HL-60 (cell line): ENCODE measurements around the gene MPRIP.
"Not testable (repeated sequence)": the region's sequence is repeated elsewhere in the genome, so short reads cannot be mapped to it uniquely, and the experiment has no call there.

Source experiments
- DNase-seq, 2 experiments: peaks; one replicate each; pipeline ENCODE4 v3.0.0-alpha.2; 2010 to 2020; ENCODE audit warnings: low read depth in 1 of 2, low spot score in 1 of 2
- H3K27ac ChIP-seq: fragments of 250-450 bp; sonication (Bioruptor Pico); replicated peaks from 2 replicates; pipeline ENCODE4 v1.5.1; 2020; ENCODE audit warnings: mild to moderate bottlenecking, moderate library complexity
- H3K27me3 ChIP-seq: fragments of 250-450 bp; sonication (Bioruptor Pico); 2 replicates; pipeline ENCODE4 v1.5.1; 2021; ENCODE audit warnings: mild to moderate bottlenecking, moderate library complexity; ENCODE audit not compliant: insufficient read depth, poor library complexity, severe bottlenecking
- H3K4me3 ChIP-seq: replicated peaks from 2 replicates; pipeline ENCODE4 v1.5.1; 2011; ENCODE audit warnings: mild to moderate bottlenecking, control low read depth, low read length; ENCODE audit not compliant: insufficient read depth
- GABPA ChIP-seq: IDR thresholded peaks from 2 replicates; pipeline ENCODE4 v1.6.1; 2012; ENCODE audit warnings: low read depth
- POLR2AphosphoS5 ChIP-seq: IDR thresholded peaks from 2 replicates; pipeline ENCODE4 v1.6.1; 2012; ENCODE audit warnings: low read depth
- SPI1 ChIP-seq: IDR thresholded peaks from 2 replicates; pipeline ENCODE4 v1.6.1; 2012; ENCODE audit warnings: low read depth, mild to moderate bottlenecking, borderline replicate concordance
- long read RNA-seq: library from polyadenylated mRNA; unstranded; transcript quantifications from one replicate; pipeline ENCODE4 v2.0.0, GENCODE V29; 2020
- TF ChIP-seq, protein P1 (sequence below): IDR thresholded peaks from one replicate; pipeline ENCODE4 v1.5.1; 2011; ENCODE audit warnings: low read length, control low read depth, inconsistent platforms; ENCODE audit not compliant: insufficient read depth
- TF ChIP-seq, protein P2 (sequence below): IDR thresholded peaks from 2 replicates; pipeline ENCODE4 v1.6.1; 2012; ENCODE audit warnings: low read depth; ENCODE audit not compliant: insufficient replicate concordance

The MPRIP gene, protein sequence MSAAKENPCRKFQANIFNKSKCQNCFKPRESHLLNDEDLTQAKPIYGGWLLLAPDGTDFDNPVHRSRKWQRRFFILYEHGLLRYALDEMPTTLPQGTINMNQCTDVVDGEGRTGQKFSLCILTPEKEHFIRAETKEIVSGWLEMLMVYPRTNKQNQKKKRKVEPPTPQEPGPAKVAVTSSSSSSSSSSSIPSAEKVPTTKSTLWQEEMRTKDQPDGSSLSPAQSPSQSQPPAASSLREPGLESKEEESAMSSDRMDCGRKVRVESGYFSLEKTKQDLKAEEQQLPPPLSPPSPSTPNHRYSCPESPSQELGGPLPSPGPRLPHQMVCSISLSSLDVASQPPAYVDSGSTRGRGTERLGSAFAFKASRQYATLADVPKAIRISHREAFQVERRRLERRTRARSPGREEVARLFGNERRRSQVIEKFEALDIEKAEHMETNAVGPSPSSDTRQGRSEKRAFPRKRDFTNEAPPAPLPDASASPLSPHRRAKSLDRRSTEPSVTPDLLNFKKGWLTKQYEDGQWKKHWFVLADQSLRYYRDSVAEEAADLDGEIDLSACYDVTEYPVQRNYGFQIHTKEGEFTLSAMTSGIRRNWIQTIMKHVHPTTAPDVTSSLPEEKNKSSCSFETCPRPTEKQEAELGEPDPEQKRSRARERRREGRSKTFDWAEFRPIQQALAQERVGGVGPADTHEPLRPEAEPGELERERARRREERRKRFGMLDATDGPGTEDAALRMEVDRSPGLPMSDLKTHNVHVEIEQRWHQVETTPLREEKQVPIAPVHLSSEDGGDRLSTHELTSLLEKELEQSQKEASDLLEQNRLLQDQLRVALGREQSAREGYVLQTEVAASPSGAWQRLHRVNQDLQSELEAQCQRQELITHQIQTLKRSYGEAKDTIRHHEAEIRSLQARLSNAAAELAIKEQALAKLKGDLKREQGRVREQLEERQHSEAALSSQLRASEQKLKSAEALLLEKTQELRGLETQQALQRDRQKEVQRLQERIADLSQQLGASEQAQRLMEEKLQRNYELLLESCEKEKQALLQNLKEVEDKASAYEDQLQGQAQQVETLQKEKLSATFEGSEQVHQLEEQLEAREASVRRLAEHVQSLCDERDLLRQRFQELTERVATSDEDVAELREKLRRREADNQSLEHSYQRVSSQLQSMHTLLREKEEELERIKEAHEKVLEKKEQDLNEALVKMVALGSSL (N-terminal part only)
- long read RNA-seq, partial matches to known transcripts, result 12 of 30 reads
- long read RNA-seq, other reads (novel, unspliced or antisense), result 18 of 30 reads

DNA sequence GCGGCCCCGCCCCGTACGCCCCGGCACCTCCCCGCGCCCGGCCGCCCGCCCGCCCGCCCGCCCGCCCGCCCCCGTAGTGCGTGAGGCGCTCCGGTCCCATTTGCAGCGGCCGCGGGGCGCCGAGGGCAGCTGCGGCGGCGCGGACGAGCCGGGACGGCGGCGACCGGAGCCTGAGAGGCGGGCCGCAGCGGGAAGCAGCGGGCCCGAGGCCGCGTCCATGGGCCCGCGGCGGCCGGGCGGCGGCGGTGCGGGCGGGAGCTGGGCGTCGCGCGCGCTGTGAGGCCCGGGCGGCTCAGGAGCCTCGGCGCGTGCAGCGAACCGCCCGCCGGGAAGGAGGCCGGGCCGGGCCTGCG is at the start of gene MPRIP:
Gene MPRIP, plus strand, starts transcription at position 74 of the 353 bp plus-strand sequence. CDS start 392 bp downstream, outside the sequence.
- peak within 1 kb of the TSS; percentile 58 for H3K4me3 ChIP-seq
- H3K27me3 ChIP-seq, result no peaks in the 10 kb centered on the region
- no peak for DNase-seq
- no peak for TF ChIP-seq SPI1
- TF ChIP-seq, protein P1, sequence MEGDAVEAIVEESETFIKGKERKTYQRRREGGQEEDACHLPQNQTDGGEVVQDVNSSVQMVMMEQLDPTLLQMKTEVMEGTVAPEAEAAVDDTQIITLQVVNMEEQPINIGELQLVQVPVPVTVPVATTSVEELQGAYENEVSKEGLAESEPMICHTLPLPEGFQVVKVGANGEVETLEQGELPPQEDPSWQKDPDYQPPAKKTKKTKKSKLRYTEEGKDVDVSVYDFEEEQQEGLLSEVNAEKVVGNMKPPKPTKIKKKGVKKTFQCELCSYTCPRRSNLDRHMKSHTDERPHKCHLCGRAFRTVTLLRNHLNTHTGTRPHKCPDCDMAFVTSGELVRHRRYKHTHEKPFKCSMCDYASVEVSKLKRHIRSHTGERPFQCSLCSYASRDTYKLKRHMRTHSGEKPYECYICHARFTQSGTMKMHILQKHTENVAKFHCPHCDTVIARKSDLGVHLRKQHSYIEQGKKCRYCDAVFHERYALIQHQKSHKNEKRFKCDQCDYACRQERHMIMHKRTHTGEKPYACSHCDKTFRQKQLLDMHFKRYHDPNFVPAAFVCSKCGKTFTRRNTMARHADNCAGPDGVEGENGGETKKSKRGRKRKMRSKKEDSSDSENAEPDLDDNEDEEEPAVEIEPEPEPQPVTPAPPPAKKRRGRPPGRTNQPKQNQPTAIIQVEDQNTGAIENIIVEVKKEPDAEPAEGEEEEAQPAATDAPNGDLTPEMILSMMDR, result no peak
- TF ChIP-seq POLR2AphosphoS5, result no peak
- TF ChIP-seq, protein P2, sequence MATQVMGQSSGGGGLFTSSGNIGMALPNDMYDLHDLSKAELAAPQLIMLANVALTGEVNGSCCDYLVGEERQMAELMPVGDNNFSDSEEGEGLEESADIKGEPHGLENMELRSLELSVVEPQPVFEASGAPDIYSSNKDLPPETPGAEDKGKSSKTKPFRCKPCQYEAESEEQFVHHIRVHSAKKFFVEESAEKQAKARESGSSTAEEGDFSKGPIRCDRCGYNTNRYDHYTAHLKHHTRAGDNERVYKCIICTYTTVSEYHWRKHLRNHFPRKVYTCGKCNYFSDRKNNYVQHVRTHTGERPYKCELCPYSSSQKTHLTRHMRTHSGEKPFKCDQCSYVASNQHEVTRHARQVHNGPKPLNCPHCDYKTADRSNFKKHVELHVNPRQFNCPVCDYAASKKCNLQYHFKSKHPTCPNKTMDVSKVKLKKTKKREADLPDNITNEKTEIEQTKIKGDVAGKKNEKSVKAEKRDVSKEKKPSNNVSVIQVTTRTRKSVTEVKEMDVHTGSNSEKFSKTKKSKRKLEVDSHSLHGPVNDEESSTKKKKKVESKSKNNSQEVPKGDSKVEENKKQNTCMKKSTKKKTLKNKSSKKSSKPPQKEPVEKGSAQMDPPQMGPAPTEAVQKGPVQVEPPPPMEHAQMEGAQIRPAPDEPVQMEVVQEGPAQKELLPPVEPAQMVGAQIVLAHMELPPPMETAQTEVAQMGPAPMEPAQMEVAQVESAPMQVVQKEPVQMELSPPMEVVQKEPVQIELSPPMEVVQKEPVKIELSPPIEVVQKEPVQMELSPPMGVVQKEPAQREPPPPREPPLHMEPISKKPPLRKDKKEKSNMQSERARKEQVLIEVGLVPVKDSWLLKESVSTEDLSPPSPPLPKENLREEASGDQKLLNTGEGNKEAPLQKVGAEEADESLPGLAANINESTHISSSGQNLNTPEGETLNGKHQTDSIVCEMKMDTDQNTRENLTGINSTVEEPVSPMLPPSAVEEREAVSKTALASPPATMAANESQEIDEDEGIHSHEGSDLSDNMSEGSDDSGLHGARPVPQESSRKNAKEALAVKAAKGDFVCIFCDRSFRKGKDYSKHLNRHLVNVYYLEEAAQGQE, result no peak
- TF ChIP-seq GABPA, result no peak
- no peak within 1 kb of the TSS for H3K27ac ChIP-seq

DNA sequence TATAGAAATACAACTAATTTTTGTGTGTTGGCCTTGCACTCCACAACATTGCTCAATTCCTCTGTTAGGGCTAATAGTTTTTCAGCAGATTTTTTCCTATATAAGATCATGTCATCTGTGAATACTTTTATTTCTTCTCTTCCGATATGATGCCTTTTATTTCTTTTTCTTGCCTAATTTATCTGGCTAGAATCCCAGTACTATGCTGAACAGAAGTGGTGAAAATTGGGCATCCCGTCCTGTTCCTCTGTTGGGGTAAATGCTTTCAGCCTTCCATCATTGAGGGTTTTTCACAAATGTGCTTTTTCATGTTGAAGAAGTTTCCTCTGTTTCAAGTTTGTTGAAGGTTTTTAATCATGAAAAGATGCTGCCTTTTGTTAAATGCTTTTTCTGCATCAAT is 47.6 kb upstream of the MPRIP start:
- Histone ChIP-seq H3K27ac (no peak overlapping the region), H3K4me3 (no peak overlapping the region), H3K27me3 (no peaks in the 10 kb centered on the region)
- TF ChIP-seq POLR2AphosphoS5, result no peak
- TF ChIP-seq GABPA, result no peak
- TF ChIP-seq, protein P2, result no peak
- TF ChIP-seq SPI1, result no peak
- TF ChIP-seq, protein P1, result no peak
- DNase-seq, result no peak

DNA sequence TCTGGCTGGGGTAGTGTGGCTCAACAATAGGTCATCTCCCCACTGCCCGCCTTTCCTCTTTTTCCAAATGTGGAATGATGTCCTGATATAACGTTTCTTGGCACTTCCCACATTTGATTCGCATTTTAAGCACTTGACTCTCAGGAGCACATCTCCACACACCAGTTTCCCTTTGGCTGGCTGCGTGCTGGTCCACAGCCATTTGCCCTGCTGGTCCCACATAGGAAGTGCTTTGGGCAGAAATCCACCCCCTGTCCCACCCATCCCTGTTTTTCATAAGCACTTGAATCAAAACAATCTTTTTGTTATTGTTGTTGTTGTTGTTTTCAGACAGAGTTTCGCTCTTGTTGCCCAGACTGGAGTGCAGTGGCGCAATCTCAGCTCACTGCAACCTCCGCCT is 46.3 kb upstream of the MPRIP start:
- no peak for TF ChIP-seq GABPA
- TF ChIP-seq SPI1, result no peak
- TF ChIP-seq, protein P1, result no peak
- TF ChIP-seq, protein P2, result no peak
- no peak for TF ChIP-seq POLR2AphosphoS5
- no peak overlapping the region for H3K4me3 ChIP-seq
- no peak for DNase-seq
- no peak overlapping the region for H3K27ac ChIP-seq
- no peaks in the 10 kb centered on the region for H3K27me3 ChIP-seq

DNA sequence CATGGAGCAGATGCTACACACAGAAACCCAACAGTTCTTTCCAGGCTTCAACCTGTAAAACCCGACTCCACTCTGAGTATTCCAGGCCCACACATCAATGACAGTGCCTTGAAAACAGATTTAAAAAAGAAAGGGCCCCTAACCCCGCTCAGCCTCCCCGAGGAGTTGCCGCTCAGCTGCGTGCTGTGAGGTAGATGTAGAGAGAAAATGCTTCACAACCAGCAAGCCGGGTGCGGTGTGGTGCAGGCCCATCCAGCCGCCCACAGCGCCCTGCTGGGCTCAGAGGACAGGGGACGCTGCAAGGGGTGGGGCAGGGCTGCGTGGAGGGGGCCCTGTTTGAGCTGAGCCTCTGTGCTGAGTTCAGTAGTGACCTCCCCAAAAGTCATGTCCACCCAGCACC is 45.5 kb upstream of the MPRIP start:
- not testable (repeated sequence) for H3K27ac ChIP-seq, DNase-seq, H3K4me3 ChIP-seq, H3K27me3 ChIP-seq
